ENCODE measurements around the gene ZNF862. TPM values are rescaled to one million over a fixed set of nuclear protein-coding genes. Genes with fewer than 3 reads are reported as not detected.
"Not testable (repeated sequence)": the region's sequence is repeated elsewhere in the genome, so short reads cannot be mapped to it uniquely, and the experiment has no call there.

The ZNF862 gene
- polyA plus RNA-seq, 1 donor from 2014 or later: 4.3 TPM

DNA sequence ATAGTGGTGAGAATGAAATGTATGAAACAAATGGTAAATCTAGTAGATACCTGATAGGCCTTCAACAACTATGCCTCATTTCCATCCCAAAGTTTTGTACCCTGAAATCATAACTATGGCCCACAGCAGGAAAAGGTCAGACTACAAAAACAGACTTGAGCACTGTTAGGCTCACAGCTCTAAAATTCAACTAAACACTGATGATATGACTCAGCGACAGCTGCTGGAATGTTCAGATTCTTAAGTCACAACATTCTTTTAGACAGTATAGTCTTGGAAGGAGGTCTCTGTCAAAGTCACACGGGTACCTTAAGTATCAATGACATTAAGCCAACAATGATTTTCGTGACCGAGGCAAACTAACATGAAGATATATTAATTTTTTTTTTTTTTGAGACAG, 74.0 kb downstream of the ZNF862 start:
- H3K36me3 Mint-ChIP-seq, H3K4me3 Mint-ChIP-seq, H3K4me1 Mint-ChIP-seq, H3K9me3 Mint-ChIP-seq, H3K27ac Mint-ChIP-seq, H3K27me3 Mint-ChIP-seq: not testable (repeated sequence)

Other genes with a start within 250 kb of the ZNF862 start
- gene ZNF467, start 64.8 kb upstream of the ZNF862 start, polyA plus RNA-seq: not detected
- gene ATP6V0E2, start 35.6 kb downstream of the ZNF862 start, polyA plus RNA-seq: 51.8 TPM

All from IgD-negative memory B cell (primary cell).